HG03066 (cell line): ENCODE data around the gene MCOLN2.
"Not testable (repeated sequence)": the region's sequence is repeated elsewhere in the genome, so short reads cannot be mapped to it uniquely, and the experiment has no call there.

Source experiments
- ATAC-seq: cut with Tn5 transposase; IDR thresholded peaks from one replicate; pipeline ENCODE4 v1.9.1; 2021; ENCODE audit warnings: low read depth; ENCODE audit not compliant: unreplicated experiment

MCOLN2 gene

GRCh38 chr1:84946631-84947030, 50.3 kb downstream of the MCOLN2 start:
- ATAC-seq: no peak

- ATAC-seq: peak; percentile 82
These were observed 52.0 kb downstream of the MCOLN2 start for GRCh38 chr1:84944767-84945486.

- ATAC-seq: no peak
These were observed 55.1 kb downstream of the MCOLN2 start for GRCh38 chr1:84941843-84942242.

GRCh38 chr1:84940481-84940880, 56.4 kb downstream of the MCOLN2 start:
- no peak for ATAC-seq

- no peak for ATAC-seq
These were observed 57.2 kb downstream of the MCOLN2 start for GRCh38 chr1:84939761-84940160.

GRCh38 chr1:84939151-84939550, 57.8 kb downstream of the MCOLN2 start:
- ATAC-seq: no peak

- ATAC-seq: no peak
These were observed 60.6 kb downstream of the MCOLN2 start for GRCh38 chr1:84936116-84936810.

GRCh38 chr1:84933011-84933611, 63.8 kb downstream of the MCOLN2 start:
- ATAC-seq: no peak

- ATAC-seq: no peak
These were observed 66.1 kb downstream of the MCOLN2 start for GRCh38 chr1:84930831-84931230.

GRCh38 chr1:84930329-84930728, 66.6 kb downstream of the MCOLN2 start:
- no peak for ATAC-seq

GRCh38 chr1:84929581-84929980, 67.3 kb downstream of the MCOLN2 start:
- ATAC-seq: no peak

- no peak for ATAC-seq
These were observed 67.9 kb downstream of the MCOLN2 start for GRCh38 chr1:84928979-84929378.

- no peak for ATAC-seq
These were observed 73.6 kb downstream of the MCOLN2 start for GRCh38 chr1:84923317-84923716.

GRCh38 chr1:84920159-84920558, 76.8 kb downstream of the MCOLN2 start:
- no peak for ATAC-seq

- no peak for ATAC-seq
These were observed 77.4 kb downstream of the MCOLN2 start for GRCh38 chr1:84919461-84919970.

GRCh38 chr1:84918726-84919336, 78.1 kb downstream of the MCOLN2 start:
- ATAC-seq: no peak

- no peak for ATAC-seq
These were observed 80.0 kb downstream of the MCOLN2 start for GRCh38 chr1:84916897-84917296.

GRCh38 chr1:84913555-84913892, 83.4 kb downstream of the MCOLN2 start:
- ATAC-seq: no peak

GRCh38 chr1:84912726-84913554, 84.0 kb downstream of the MCOLN2 start:
- no peak for ATAC-seq

- not testable (repeated sequence) for ATAC-seq
These were observed 88.0 kb downstream of the MCOLN2 start for GRCh38 chr1:84908746-84909464.
